GM18502 (cell line): ENCODE data around the gene ALS2CL.

ENCODE experiments used
- ATAC-seq: cut with Tn5 transposase; IDR thresholded peaks from one replicate; pipeline ENCODE4 v1.9.1; 2021; ENCODE audit warnings: mild to moderate bottlenecking; ENCODE audit not compliant: unreplicated experiment, poor library complexity

Gene ALS2CL

GRCh38 chr3:46668591-46668990 lies 24.9 kb downstream of the ALS2CL start:
- ATAC-seq, result no peak

GRCh38 chr3:46668116-46668515 lies 25.4 kb downstream of the ALS2CL start:
- no peak for ATAC-seq

DNA sequence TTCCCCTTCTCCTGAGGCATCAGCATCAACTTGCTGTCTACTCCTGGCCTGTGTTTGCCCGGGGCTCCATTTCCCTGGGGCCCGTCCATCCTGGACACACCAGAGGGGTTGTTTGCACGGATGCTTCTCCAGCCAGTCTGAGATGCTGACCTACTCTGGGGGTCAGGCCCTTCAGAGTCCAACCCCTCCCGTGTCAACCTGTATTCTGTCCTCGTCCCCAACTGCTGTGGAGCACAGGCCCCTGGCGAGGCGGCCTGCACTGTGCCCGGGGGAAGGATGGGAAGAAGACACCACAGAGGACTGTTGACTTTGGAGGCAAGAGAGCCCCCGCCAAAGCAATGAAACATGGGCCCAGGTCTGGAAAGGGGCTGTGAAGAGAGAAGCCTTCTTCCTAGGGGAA lies 25.8 kb downstream of the ALS2CL start:
- no peak for ATAC-seq

GRCh38 chr3:46667061-46667621 lies 26.3 kb downstream of the ALS2CL start:
- ATAC-seq, result no peak

- ATAC-seq, result no peak
Measured at GRCh38 chr3:46666453-46666845, 27.0 kb downstream of the ALS2CL start.

- ATAC-seq, result no peak
Measured at GRCh38 chr3:46665763-46666452, 27.6 kb downstream of the ALS2CL start.

DNA sequence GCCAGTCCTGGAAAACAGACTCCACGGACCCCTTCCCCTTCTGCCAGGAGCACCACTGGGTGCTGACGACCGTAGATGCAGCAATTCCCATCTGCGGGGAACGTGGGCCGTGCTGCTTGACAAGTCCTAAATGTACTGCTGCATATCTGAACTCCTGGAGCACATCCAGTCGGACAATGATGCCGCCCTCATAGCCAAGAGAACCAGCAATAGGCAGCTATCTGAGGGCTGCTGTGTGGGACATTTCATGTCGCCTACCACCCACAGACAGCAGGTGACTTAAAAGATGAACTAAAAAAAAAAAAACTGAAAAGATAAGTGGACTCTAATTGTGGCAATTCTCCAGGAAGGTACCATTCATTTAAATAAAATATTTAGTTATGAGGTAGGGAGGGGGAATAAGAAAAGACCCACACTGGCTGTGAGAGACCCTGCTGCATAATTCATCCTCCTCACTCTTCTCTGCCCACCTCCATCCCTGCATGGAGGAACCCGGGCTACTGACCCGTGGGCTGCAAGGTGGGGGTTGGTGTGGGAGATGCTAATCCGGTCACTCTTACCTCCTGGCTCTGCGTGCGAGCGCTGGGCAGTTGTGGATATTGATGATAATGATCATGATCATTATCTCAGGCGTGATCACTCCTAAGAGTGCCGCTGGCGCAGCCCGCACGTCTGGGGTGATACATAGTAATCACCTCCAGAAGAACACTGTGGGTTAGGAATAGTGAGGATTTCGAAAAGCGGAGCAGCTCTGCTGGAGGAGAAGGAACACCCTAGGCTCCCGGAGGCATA lies 28.3 kb downstream of the ALS2CL start:
- no peak for ATAC-seq

GRCh38 chr3:46664188-46664970 lies 29.1 kb downstream of the ALS2CL start:
- no peak for ATAC-seq

DNA sequence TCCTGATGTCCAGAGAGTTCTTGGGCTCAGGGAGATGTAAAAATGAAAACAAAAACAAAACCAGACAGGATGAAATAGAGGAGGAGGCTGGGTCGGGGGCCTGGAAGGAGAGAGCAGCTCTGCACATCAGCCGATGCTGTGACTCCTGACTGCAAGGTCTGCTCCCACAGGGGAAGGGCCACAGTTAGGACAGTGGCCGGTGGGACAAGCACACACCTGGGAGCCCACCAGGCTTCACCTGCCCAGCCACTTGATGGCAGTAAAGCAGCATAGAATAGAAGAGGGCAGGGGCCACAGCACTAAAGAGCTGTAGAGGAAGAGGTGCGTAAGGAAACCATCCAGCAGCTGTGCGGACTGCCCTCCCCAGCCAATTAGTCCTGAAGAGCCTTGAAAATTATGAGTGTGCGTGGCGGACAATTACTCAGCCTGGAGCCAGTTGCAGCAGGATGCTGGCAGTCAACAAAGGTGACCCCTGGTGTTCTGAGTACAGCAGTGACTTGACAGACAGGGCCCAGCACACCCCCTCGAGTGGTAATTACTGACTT lies 29.8 kb downstream of the ALS2CL start:
- ATAC-seq, result no peak

- no peak for ATAC-seq
Measured at GRCh38 chr3:46662771-46663551, 30.5 kb downstream of the ALS2CL start.

DNA sequence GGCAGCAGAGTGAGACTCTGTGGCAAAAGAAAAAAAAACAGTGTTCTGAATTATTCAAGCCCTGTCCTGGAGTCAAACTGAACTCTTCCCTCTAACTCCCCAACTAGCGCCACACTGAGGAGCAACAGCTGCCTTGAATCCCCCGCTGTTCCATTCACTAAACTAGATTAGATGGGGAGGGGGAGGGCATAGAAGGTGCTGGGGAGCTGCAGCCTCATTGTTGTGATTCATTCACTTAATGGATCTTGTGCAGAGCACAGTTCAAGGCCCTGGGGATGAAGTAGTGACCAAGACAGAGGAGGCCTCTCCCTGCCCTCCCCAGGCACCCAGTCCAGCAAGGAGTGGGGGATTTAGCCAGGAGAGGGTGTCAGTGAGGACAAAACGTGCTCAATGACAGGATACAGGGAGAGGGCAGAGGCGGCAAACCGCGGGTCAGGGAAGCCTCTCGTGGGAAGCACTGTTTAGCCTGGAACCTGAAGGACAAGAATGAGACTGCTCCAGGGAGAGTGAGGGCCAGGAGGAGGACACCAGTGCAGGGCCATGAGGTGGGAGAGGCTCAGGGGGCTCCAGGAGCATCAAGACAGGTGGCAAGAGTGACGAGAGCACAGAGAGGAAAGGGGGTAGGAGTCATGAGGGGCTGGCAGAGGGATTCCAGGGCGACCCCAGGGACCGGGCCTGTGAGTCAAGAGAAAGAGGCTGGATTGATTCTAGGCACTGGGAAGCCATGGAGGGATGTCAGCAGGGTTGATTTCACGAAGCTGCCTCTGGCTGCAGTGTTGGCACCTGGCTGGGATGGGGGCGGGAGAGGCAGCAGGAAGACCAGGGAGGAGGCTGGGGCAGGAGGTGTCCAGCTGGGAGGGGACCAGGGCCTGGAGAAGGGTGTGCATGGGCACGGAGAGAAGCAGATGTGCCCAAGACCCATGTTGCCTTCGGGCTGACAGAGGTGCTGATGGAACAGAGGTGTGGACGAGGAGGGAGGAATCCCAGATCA lies 31.4 kb downstream of the ALS2CL start:
- ATAC-seq, result no peak

DNA sequence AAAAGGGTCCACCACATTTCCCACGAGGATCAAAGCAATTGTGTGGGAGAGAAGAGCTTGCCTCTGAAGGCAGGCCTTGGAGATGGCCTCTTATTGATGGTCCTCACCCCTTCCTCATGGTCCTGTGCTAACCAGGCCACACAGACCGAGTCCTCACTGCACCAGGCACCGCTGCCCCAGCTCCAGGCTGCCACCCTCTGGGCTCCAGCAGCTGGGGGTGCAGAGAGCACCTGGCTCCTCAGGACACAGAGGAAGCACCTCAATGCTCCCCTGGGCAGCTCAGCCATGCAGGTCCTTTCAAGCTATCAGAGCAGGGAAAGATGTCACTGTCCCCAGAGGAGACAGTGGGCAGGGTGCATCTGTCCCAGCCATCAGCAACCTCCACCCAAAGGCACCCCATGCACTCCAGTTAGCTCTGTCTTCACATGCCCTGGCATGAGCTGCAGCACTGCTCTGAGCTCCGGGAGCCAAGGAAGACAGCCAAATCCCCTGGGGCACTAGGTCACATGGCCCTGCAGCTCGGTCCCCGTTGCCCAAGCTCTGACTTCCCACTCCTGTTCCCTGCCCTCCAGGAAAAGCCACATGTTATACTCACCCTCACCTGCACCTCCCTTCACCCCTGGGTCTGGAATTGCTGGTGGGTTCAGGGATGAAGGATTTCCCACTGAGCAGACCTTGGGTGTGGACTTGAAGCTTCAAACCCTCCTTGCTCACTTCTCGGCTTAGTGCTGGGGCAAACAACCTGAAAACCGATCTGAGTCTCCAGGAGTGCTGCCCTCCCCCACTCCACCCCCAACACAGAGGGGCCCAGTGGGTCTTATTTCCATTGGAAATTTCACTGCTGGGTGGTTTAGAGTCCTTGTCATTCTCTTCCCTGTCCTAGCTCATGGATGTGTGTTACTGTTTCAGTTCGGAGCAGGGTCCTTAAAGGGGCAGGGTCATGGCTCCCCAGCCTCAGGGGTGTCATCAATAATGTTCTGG lies 32.6 kb downstream of the ALS2CL start:
- no peak for ATAC-seq

DNA sequence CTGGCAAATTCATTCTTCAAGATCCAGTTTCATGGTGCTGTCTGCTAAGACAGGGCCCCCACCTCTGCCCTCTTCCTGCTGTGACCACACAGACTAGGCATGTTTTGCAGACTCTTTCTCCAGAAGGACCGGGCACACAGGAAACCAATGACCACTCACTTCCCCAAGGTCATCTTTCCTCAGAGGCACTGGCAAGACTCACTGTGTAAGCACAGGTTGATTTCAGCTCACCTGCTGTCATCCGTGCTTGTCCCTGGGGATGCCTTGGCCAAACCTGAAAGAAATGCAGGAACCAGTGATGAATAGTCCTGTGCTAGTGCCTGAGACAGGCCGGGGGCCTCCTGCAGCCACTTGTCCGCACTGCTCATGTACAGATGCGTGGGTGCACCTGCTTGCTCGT lies 33.5 kb downstream of the ALS2CL start:
- no peak for ATAC-seq

- ATAC-seq, result no peak
Measured at GRCh38 chr3:46659285-46659684, 34.2 kb downstream of the ALS2CL start.

DNA sequence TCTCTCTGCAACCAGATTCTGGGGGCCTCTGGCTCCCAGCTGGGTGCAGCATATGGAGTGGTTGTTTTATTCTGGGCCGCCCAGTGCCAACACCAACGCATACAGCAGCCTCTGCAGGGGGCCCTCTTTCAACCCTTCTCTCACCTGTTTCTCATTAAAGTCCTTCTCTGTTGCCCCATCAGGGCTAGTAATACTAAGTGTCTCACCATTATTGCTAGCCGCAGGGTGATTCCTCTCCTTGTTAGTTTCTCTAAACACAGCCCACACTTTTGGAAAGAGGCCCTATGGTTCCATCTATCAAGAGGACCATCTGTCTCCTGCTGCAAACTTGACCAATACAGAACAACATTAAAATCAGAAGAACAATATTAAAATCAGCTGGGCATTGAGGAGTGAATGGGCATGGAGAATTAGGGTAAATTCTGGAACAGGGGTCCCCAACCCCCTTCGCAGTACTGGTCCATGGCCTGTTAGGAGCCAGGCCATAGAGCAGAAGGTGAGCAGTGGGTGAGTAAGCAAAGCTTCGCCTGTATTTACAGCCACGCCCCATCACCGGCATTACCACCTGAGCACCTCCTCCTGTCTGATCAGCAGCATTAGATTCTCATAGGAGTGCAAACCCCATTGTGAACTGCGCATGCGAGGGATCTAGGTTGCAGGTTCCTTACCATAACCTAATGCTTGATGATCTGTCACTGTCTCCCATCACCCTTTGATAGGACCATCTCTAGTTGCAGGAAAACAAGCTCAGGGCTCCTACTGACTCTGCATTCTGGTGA lies 36.5 kb downstream of the ALS2CL start:
- no peak for ATAC-seq

DNA sequence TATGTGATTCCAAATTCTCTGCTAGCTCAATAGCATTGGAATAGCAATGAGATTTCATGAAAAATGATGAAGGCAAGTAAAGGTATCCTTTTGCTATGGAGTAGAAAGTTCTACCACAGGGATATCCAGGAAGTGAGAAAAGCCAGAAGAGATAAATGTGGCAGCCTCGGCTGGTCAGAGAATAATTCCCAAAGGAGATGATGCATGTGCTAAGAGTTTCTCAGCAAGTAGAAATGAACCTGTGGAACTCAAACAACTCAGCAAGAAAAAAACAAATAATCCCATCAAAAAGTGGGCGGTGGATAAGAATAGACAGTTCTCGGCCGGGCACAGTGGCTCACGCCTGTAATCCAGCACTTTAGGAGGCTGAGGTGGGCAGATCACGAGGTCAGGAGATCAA lies 38.2 kb downstream of the ALS2CL start:
- no peak for ATAC-seq

GRCh38 chr3:46651084-46651483 lies 42.4 kb downstream of the ALS2CL start:
- no peak for ATAC-seq
